Measurements from ENCODE around the gene SH2D4B. TPM values are rescaled to one million over a fixed set of nuclear protein-coding genes. Genes with fewer than 3 reads are reported as not detected.
"Not testable (repeated sequence)": the region's sequence is repeated elsewhere in the genome, so short reads cannot be mapped to it uniquely, and the experiment has no call there.

The SH2D4B gene
- total and polyA plus RNA-seq, 5 experiments from 2014 or later, result 0.11 to 0.36 TPM; not detected in 3

DNA sequence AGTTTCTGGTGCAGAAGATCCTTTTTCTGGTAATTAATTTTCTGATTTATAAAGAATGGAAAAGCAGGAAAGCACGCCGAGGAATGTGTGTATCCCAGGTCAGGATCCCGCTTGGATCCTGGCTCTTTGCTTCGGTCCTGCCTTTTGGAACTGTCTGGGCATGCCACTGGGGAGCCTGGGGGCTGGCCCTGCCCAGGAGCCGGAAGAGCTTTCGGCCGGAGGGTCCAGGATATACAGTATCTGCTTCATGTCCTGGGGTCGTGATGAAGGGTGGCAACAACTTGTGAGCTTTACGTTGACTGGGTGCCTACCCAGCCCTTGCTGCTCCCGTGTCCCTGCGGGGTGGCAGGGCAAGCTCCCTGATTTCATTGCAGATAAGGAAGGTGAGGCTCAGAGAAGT lies 2.4 kb downstream of the SH2D4B start:
- no peak overlapping the region for H3K4me3 Mint-ChIP-seq
- POLR2A ChIA-PET, result no interaction called here

DNA sequence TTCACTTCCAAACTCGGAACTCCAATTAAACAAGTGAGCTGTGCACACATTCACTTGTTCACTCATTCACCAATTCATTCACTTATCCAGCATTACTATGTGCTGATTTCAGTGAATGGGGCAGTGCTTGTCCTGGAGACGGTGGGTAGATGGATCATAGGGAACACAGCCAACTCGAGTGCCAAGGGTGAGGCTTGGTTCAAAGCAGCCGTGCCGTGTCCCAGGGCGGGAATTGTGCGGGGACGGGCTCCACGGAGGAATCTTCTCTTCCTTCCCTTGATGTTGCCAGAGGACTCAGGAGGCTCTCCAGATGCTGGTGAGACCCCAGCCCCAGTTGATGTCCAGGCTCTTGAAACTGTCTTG lies 2.9 kb downstream of the SH2D4B start:
- Mint-ChIP-seq H3K4me1 (peaks cover 9 to 35% (median 18%) of the 10 kb centered on the region in 4 donors), H3K4me3 (peak overlapping the region in 1 of 10 donors; percentile 63), H3K36me3 (no peaks in the 10 kb centered on the region), H3K27ac (peak overlapping the region in 2 of 10 donors; percentile 21 to 74), H3K9me3 (no peaks in the 10 kb centered on the region), H3K27me3 (no peaks in the 10 kb centered on the region)
- POLR2A ChIA-PET, result no interaction called here
- ATAC-seq, result no peak
- DNase-seq, result no peak

More for the DNA sequence above, 2.4 kb downstream of the SH2D4B start:
- ATAC-seq (no peak), DNase-seq (no peak)
- no peaks in the 10 kb centered on the region for H3K27me3 Mint-ChIP-seq
- H3K27ac Mint-ChIP-seq, result peak overlapping the region in 3 of 10 donors; percentile 57 to 74 (median 63)
- peaks cover 0 to 2% (median 0%) of the 10 kb centered on the region in 3 donors for H3K36me3 Mint-ChIP-seq
- no peaks in the 10 kb centered on the region for H3K9me3 Mint-ChIP-seq
- peaks cover 12 to 38% (median 21%) of the 10 kb centered on the region in 4 donors for H3K4me1 Mint-ChIP-seq

DNA sequence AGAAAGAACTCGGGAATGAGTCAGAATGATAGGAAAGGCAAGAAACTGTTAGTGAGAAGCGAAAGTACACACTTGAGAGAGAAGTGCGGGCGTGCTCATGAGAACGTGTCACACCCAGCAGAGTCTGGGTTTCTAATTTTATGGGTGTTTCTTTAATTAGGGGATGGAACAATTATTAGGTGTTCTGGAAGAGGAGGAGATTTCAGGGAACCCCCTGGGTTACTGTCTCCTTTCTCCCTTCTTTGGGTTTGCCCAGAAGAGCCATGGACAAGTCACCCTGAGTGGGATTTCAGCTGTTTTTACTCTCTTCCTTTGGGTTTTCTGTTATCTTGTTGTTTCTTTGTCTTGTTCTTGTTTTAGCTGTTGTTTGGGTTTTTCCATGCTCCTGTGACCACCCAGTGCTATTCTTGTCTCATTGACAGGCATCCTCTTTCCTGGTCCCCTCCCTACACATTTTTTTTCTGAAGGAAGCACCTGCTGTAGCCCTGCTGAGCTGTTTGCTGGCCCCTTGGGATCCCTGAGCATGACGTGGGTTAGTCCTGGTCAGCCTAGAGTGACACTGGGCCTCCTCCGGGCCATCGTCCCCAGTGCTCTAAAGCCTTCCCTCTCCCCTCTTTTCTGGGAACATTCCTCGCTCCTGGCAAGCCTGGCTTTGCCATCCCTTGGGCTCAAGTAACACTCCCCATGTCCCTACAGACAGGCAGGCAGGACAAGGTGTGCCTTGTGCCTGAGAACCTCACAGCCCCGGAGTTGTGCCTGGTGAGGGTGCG lies 3.5 kb downstream of the SH2D4B start:
- POLR2A ChIA-PET, result interaction anchor here (0.6 kb wide), 1 partner anchor 18 kb away, joined by 7 read pairs; no protein-coding TSS in a partner anchor
- no peaks in the 10 kb centered on the region for H3K9me3 Mint-ChIP-seq
- H3K27ac Mint-ChIP-seq, result peak overlapping the region in 6 of 10 donors; percentile 21 to 84 (median 70)
- H3K4me3 Mint-ChIP-seq, result peak overlapping the region in 1 of 10 donors; percentile 63
- no peaks in the 10 kb centered on the region for H3K27me3 Mint-ChIP-seq
- DNase-seq, result no peak
- peaks cover 9 to 34% (median 14%) of the 10 kb centered on the region in 4 donors for H3K4me1 Mint-ChIP-seq
- no peaks in the 10 kb centered on the region for H3K36me3 Mint-ChIP-seq
- no peak for ATAC-seq

DNA sequence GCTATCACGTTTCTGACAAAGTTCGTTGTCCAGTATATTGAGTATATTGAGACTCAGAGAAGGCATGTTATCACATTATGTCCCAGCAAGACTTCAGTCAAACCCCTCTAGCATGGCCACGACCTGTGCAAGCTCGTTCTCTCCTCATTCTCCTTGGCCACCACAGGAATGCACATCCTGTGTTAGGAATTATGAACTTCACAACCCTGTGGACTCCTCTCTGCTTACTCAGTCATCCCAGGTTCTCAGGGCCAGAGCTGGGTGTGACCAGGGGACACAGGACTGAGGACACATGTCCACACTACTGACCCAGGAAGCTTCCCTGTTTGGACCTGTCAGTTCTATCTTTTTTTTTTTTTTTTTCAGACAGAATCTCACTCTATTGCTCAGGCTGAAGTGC lies 4.4 kb downstream of the SH2D4B start:
- DNase-seq (no peak), ATAC-seq (no peak)
- Mint-ChIP-seq H3K27me3 (peaks cover 0 to 2% (median 0%) of the 10 kb centered on the region in 5 donors), H3K4me3 (no peak overlapping the region), H3K9me3 (no peaks in the 10 kb centered on the region), H3K27ac (peak overlapping the region in 1 of 10 donors; percentile 57), H3K4me1 (peaks cover under 1 to 31% (median 10%) of the 10 kb centered on the region in 4 donors), H3K36me3 (no peaks in the 10 kb centered on the region)
- POLR2A ChIA-PET, result interaction anchor here (0.6 to 0.7 kb wide), 2 partner anchors 19 to 75 kb away, joined by 3 to 7 read pairs; no protein-coding TSS in a partner anchor

DNA sequence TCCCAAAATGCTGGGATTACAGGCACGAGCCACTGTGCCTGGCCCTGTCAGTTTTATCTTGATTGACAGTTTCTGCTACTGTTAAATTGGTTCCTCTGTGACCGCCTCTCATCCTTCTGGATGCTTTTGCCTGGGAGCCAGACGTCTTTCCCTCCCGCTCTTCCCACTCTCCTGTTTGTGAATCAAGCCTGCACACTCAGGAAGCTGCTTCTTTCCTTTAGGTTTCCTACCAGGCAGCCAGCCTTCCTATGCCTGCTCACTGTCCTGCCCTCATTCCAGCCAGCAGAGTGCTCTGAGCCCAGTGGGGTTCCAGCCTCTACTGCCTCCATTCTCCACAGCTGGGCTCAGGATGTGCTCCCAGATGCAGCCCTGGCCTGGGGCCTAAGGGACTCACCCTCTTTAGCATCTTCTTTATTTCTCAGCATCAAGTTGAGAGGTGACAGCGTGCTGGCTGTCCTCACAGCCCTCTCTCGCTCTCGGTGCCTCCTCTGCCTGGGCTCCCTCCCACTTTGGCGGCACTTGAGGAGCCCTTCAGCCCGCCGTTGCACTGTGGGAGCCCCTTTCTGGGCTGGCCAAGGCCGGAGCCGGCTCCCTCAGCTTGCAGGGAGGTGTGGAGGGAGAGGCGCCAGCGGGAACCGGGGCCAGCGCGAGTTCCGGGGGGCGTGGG lies 5.1 kb downstream of the SH2D4B start:
- Mint-ChIP-seq H3K27ac (no peak overlapping the region), H3K9me3 (no peaks in the 10 kb centered on the region), H3K4me3 (no peak overlapping the region), H3K36me3 (no peaks in the 10 kb centered on the region), H3K27me3 (peaks cover 0 to 4% (median 0%) of the 10 kb centered on the region in 5 donors), H3K4me1 (peaks cover 0 to 29% (median 9%) of the 10 kb centered on the region in 4 donors)
- ATAC-seq (no peak), DNase-seq (no peak)
- POLR2A ChIA-PET, result interaction anchor here (0.7 kb wide), 1 partner anchor 76 kb away, joined by 3 read pairs; no protein-coding TSS in a partner anchor

DNA sequence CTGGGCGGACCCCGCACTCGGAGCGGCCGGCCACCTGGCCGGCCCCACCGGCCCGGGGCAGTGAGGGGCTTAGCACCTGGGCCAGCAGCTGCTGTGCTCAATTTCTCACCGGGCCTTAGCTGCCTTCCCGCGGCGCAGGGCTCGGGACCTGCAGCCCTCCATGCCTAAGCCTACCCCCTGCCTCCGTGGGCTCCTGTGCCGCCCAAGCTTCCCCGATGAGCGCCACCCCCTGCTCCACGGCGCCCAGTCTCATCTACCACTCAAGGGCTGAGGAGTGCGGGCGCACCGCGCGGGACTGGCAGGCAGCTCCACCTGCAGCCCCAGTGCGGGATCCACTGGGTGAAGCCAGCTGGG lies 5.6 kb downstream of the SH2D4B start:
- H3K4me3 Mint-ChIP-seq, POLR2A ChIA-PET, ATAC-seq, H3K9me3 Mint-ChIP-seq, DNase-seq, H3K27me3 Mint-ChIP-seq, H3K36me3 Mint-ChIP-seq, H3K27ac Mint-ChIP-seq: not testable (repeated sequence)
- peaks cover 0 to 29% (median 9%) of the 10 kb centered on the region in 4 donors for H3K4me1 Mint-ChIP-seq

DNA sequence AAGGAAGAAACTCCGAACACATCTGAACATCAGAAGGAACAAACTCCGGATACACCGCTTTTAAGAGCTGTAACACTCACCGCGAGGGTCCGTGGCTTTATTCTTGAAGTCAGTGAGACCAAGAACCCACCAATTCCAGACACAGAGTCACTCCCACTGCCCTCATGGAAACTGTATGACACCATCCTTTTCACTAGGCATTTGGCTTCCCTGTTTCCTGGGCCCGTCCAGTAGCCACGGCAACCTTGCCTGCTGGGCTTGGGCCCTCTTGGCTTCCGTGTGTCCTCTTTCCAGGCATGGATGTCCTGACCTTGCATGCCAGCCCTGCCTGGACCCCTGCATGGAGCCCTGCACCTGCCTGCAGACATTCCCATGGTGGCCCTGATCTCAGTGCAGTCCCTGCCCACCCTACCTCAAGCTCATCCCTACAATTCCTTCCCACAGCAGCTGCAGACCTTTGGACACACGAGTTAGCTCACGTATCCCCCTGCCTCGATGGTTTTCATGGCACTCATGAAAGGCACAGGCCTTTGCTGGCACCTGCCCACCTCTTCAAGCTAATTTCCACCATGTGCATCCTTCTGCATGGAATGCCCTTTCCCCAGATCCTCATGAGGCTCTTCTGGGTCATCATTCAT lies 6.7 kb downstream of the SH2D4B start:
- H3K36me3 Mint-ChIP-seq, result no peaks in the 10 kb centered on the region
- peaks cover 0 to 6% (median 0%) of the 10 kb centered on the region in 5 donors for H3K27me3 Mint-ChIP-seq
- H3K9me3 Mint-ChIP-seq, result no peaks in the 10 kb centered on the region
- POLR2A ChIA-PET, result no interaction called here
- H3K27ac Mint-ChIP-seq, result no peak overlapping the region
- DNase-seq (no peak), ATAC-seq (no peak)
- peak overlapping the region in 1 of 10 donors; percentile 42 for H3K4me3 Mint-ChIP-seq
- peaks cover 0 to 27% (median 10%) of the 10 kb centered on the region in 4 donors for H3K4me1 Mint-ChIP-seq

DNA sequence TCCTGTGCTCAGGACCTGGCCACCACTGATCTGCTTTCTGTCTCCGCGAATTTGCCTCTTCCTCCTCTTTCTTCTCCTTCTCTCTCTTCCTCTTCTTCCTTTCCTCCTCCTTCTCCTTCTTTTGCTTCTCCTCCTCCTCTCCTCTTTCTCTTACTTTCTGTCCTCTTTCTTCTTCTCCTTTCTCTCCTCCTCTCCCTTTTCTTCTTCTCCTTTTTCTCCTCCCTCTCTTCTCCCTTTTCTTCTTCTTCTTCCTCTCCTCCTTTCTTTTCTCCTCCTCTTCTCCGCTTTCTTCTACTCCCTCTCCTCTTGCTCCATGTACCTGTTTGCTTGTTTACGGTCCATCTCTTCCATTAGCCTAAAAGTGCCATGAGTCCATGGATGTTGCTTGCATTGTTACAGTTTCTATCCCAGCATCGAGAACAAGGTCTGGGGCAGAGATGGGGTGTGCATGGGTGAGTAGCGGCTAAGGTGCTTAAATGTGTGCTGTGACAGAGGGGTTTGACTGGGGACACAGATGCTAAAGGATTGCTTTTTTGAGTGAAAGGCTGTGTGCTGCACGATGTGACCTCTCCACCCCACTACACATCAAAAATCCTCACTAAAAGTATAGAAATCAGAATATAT lies 7.7 kb downstream of the SH2D4B start:
- Mint-ChIP-seq H3K27me3 (peaks cover 0 to 6% (median 0%) of the 10 kb centered on the region in 5 donors), H3K9me3 (no peaks in the 10 kb centered on the region), H3K36me3 (no peaks in the 10 kb centered on the region), H3K27ac (peak overlapping the region in 1 of 10 donors; percentile 61), H3K4me3 (no peak overlapping the region), H3K4me1 (peaks cover 0 to 17% (median 10%) of the 10 kb centered on the region in 4 donors)
- no peak for ATAC-seq
- no peak for DNase-seq
- POLR2A ChIA-PET, result no interaction called here

DNA sequence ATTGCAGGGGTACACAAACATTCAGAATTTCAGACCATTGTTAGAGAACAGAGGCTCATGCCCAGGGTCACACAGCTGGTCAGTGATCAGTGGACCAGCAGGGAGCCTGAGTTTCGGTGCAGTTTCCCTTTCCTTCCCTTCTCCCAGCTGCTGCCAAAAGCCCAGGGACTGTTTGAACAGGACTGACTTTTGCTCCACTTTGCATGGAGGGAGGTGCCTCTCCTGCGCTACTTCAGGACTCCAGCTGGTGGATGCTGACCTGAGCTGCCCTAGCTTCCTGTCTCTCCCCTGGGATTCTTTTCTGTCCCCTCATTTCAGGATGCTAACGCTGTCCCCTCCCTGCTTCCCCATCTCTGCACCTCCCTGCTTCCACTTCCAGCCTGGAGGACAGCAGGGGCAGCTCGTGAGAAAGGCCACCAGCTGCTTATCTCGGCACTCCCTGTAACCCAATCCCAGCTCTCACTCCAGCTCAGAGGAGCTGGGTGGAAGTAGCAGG lies 14.5 kb downstream of the SH2D4B start:
- Mint-ChIP-seq H3K27me3 (peaks cover 4 to 12% (median 6%) of the 10 kb centered on the region in 5 donors), H3K36me3 (no peaks in the 10 kb centered on the region), H3K9me3 (no peaks in the 10 kb centered on the region), H3K27ac (peak overlapping the region in 1 of 10 donors; percentile 68), H3K4me1 (peaks cover 0 to 2% (median 0%) of the 10 kb centered on the region in 4 donors), H3K4me3 (no peak overlapping the region)
- POLR2A ChIA-PET, result no interaction called here
- ATAC-seq (no peak), DNase-seq (no peak)

DNA sequence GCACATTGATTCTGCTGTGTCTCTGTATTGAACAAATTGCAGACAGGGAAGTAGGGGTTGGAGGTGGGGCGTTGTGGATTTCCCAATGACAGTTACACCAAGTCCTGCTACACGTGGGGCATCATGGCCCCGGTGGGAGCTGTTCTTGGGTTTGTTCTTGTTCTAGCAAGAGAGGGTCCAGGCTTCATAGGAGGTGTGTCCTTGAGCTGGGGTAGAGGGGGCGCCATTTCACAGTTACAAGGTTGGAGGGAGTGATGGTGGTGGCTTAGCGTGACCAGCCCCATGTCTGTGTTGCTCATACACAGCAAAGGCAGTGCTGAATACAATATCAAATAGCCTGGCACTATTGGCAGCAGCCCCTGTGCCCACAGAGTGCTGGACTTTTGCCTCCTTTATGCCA lies 15.7 kb downstream of the SH2D4B start:
- ATAC-seq (no peak), DNase-seq (no peak)
- POLR2A ChIA-PET, result no interaction called here
- no peak overlapping the region for H3K27ac Mint-ChIP-seq
- H3K4me3 Mint-ChIP-seq, result no peak overlapping the region
- peaks cover 3 to 12% (median 6%) of the 10 kb centered on the region in 5 donors for H3K27me3 Mint-ChIP-seq
- peaks cover 0 to 2% (median 0%) of the 10 kb centered on the region in 4 donors for H3K4me1 Mint-ChIP-seq
- no peaks in the 10 kb centered on the region for H3K36me3 Mint-ChIP-seq
- no peaks in the 10 kb centered on the region for H3K9me3 Mint-ChIP-seq

DNA sequence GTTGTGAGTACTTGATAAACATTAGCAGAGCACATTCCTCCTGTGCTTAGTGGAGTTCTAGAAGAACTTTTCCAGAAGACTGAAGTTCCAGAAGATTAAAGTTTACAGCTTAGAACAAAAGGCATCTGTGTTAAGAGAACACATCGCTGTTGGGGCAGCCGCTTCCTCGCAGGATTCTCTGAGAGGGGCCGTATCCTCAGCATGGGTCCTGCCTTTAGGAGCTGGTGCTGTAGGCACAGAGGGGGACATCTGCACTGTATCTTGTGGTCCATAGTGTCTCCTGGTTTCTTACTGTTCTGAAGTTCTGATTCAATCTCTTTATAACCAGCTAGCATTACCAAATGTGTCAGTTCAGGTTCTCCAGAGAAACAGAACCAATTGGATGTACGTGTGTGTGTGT lies 16.3 kb downstream of the SH2D4B start:
- H3K4me1 Mint-ChIP-seq, result no peaks in the 10 kb centered on the region
- peaks cover 0 to 12% (median 5%) of the 10 kb centered on the region in 5 donors for H3K27me3 Mint-ChIP-seq
- DNase-seq (no peak), ATAC-seq (no peak)
- no peaks in the 10 kb centered on the region for H3K36me3 Mint-ChIP-seq
- no peak overlapping the region for H3K27ac Mint-ChIP-seq
- H3K4me3 Mint-ChIP-seq, result no peak overlapping the region
- H3K9me3 Mint-ChIP-seq, result no peaks in the 10 kb centered on the region
- POLR2A ChIA-PET, result interaction anchor here (0.7 kb wide), 1 partner anchor 7 kb away, joined by 4 read pairs; no protein-coding TSS in a partner anchor

DNA sequence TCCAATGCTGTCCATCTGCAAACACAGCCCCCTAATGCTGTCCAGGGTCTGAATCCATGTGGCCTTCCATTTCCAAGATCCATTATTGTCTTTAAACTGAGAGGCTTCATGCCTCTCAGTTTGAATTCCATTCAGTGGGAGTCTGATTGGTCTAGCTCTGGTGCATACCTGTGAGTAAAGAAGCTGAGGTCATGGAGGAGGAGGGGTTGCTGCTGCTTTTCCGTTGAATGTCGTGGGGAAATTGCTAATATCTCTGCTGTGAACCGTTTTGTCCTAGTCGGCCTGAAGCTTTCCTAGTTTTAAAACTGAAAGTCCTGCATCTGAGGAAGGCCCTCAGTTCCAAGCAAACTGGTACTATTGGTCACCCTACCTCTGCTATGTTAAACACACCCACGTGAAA lies 17.7 kb downstream of the SH2D4B start:
- no peak overlapping the region for H3K4me3 Mint-ChIP-seq
- no peaks in the 10 kb centered on the region for H3K36me3 Mint-ChIP-seq
- no peak for ATAC-seq
- POLR2A ChIA-PET, result no interaction called here
- H3K27me3 Mint-ChIP-seq, result peaks cover 0 to 12% (median 5%) of the 10 kb centered on the region in 5 donors
- no peaks in the 10 kb centered on the region for H3K9me3 Mint-ChIP-seq
- H3K4me1 Mint-ChIP-seq, result no peaks in the 10 kb centered on the region
- peak overlapping the region in 2 of 10 donors; percentile 54 to 67 for H3K27ac Mint-ChIP-seq
- no peak for DNase-seq
